22Rv1 (cell line): ENCODE measurements around the gene PRRG1.

Experiments
- ZFX ChIP-seq: fragments of 450-650 bp; IDR thresholded peaks from 2 replicates; pipeline ENCODE4 v1.6.1; 2017; ENCODE audit warnings: antibody characterized with exemption, borderline replicate concordance
- TF ChIP-seq, protein P1 (sequence below): fragments of 450-650 bp; IDR thresholded peaks from 2 replicates; pipeline ENCODE4 v1.5.1; 2017; ENCODE audit warnings: mild to moderate bottlenecking

DNA sequence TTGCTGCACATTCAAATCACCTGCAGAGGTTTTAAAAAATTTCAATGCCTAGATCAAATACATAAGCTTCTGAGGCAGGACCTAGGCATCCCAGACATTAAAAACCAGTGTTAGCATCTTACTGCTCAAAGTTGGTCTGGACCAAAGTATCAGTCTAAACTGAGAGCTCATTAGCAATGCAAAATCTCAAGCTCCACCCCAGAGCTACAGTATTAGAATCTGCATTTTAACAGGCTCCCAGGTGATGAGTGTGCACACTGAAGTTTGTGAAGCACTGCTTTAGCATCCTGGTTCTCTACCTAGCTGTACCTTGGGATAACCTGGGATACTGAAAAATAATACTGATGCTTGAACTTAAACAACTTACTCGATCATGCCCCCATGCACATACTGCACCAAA lies 96.0 kb downstream of the PRRG1 start:
- TF ChIP-seq, protein P1, sequence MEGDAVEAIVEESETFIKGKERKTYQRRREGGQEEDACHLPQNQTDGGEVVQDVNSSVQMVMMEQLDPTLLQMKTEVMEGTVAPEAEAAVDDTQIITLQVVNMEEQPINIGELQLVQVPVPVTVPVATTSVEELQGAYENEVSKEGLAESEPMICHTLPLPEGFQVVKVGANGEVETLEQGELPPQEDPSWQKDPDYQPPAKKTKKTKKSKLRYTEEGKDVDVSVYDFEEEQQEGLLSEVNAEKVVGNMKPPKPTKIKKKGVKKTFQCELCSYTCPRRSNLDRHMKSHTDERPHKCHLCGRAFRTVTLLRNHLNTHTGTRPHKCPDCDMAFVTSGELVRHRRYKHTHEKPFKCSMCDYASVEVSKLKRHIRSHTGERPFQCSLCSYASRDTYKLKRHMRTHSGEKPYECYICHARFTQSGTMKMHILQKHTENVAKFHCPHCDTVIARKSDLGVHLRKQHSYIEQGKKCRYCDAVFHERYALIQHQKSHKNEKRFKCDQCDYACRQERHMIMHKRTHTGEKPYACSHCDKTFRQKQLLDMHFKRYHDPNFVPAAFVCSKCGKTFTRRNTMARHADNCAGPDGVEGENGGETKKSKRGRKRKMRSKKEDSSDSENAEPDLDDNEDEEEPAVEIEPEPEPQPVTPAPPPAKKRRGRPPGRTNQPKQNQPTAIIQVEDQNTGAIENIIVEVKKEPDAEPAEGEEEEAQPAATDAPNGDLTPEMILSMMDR, result no peak
- no peak for TF ChIP-seq ZFX
